Mucosa of descending colon (tissue), 3 donors: Measurements from ENCODE around the gene SYCE1. TPM values are rescaled to one million over a fixed set of nuclear protein-coding genes. Genes with fewer than 3 reads are reported as not detected.
"Not testable (repeated sequence)": the region's sequence is repeated elsewhere in the genome, so short reads cannot be mapped to it uniquely, and the experiment has no call there.

Experiments
- ATAC-seq: fragments of 200-7000 bp; cut with Tn5 transposase; one replicate; pipeline ENCODE4 v1.9.1; 2020; ENCODE audit warnings: mild to moderate bottlenecking, moderate library complexity
- DNase-seq, 3 donors: peaks; one replicate each; pipeline ENCODE4 v3.0.0-alpha.2; 2020
- H3K36me3 ChIP-seq: fragments of 200-600 bp; one replicate; pipeline ENCODE4 v1.8.0; 2021; ENCODE audit warnings: low read depth, mild to moderate bottlenecking
- H3K4me1 ChIP-seq: fragments of 200-600 bp; one replicate; pipeline ENCODE4 v1.8.0; 2021; ENCODE audit warnings: low read depth, mild to moderate bottlenecking
- H3K4me3 ChIP-seq: fragments of 200-600 bp; one replicate; pipeline ENCODE4 v1.8.0; 2021; ENCODE audit warnings: mild to moderate bottlenecking
- H3K9me3 ChIP-seq: fragments of 200-600 bp; one replicate; pipeline ENCODE4 v1.8.0; 2021; ENCODE audit warnings: mild to moderate bottlenecking
- CTCF ChIP-seq: fragments of 200-600 bp; IDR thresholded peaks from one replicate; pipeline ENCODE4 v1.8.0; 2022; ENCODE audit warnings: antibody characterized with exemption, mild to moderate bottlenecking
- intact Hi-C, 2 donors: fragments of 100-400 bp; cut with DNase I in 1 of 2; cut with micrococcal nuclease in 1 of 2; formaldehyde crosslinking; loops; one replicate each; pipeline versions ENCODE4 v1.11.0 to v1.11.1; 2022; cut with DNase I, micrococcal nuclease
- total RNA-seq, 3 donors: library from RNA; stranded (reverse); fragmentation: NEBNext Ultra II Directional in 2 of 3; extraction: Animal tissue kit (Norgen Biotek cat#: 25700) in 2 of 3; gene quantifications; one replicate each; pipeline versions ENCODE4 v1.2.1 to v1.2.4, GENCODE V29; 2021 to 2023
- donor health status: DM: no; HTN: no; CAD: no; lungs with moderate emphysema.
- donor health status: DM: no; HTN: no; CAD: no.
- donor health status: DM: no; HTN: yes; CAD: no.

The SYCE1 gene
- total RNA-seq, 3 donors from 2014 or later = 0.20 to 0.51 TPM; not detected in 1

GRCh38 chr10:133600657-133601056, 35.3 kb upstream of the SYCE1 start:
- Histone ChIP-seq H3K4me3 (no peak overlapping the region), H3K4me1 (no peaks in the 10 kb centered on the region), H3K36me3 (no peaks in the 10 kb centered on the region), H3K9me3 (no peaks in the 10 kb centered on the region)
- ATAC-seq (no peak), DNase-seq (no peak)
- no peak for TF ChIP-seq CTCF
- intact Hi-C loops = no loop called here

- H3K4me3 ChIP-seq, H3K4me1 ChIP-seq, DNase-seq, H3K9me3 ChIP-seq, intact Hi-C loops, ATAC-seq, H3K36me3 ChIP-seq: not testable (repeated sequence)
Observed at GRCh38 chr10:133599869-133600268, 34.5 kb upstream of the SYCE1 start.

- Histone ChIP-seq H3K9me3 (no peaks in the 10 kb centered on the region), H3K36me3 (no peaks in the 10 kb centered on the region), H3K4me3 (no peak overlapping the region), H3K4me1 (no peaks in the 10 kb centered on the region)
- ATAC-seq (no peak), DNase-seq (no peak)
- intact Hi-C loops = no loop called here
- TF ChIP-seq CTCF = no peak
Observed at GRCh38 chr10:133592716-133593115, 27.3 kb upstream of the SYCE1 start.

GRCh38 chr10:133590970-133591359, 25.6 kb upstream of the SYCE1 start:
- ATAC-seq = no peak
- Histone ChIP-seq H3K36me3 (no peaks in the 10 kb centered on the region), H3K4me1 (no peaks in the 10 kb centered on the region), H3K4me3 (no peak overlapping the region), H3K9me3 (no peaks in the 10 kb centered on the region)
- intact Hi-C loops = no loop called here
- no peak for TF ChIP-seq CTCF
- DNase-seq = no peak

- ATAC-seq = no peak
- intact Hi-C loops = no loop called here
- no peaks in the 10 kb centered on the region for H3K36me3 ChIP-seq
- no peak overlapping the region for H3K4me3 ChIP-seq
- no peaks in the 10 kb centered on the region for H3K4me1 ChIP-seq
- no peak for TF ChIP-seq CTCF
- DNase-seq = no peak
- no peaks in the 10 kb centered on the region for H3K9me3 ChIP-seq
Observed at GRCh38 chr10:133590226-133590969, 25.0 kb upstream of the SYCE1 start.

GRCh38 chr10:133577037-133577436, 11.7 kb upstream of the SYCE1 start:
- not testable (repeated sequence) for H3K4me3 ChIP-seq, H3K36me3 ChIP-seq, DNase-seq, H3K4me1 ChIP-seq, H3K9me3 ChIP-seq
- intact Hi-C loops = loop anchor here in 1 of 2 donors (10.0 kb wide), 1 partner anchor 152 kb away; the partner anchor contains the start of gene SPRN
- ATAC-seq = peak; percentile 21

- not testable (repeated sequence) for DNase-seq, H3K4me1 ChIP-seq, ATAC-seq, H3K4me3 ChIP-seq, H3K9me3 ChIP-seq, H3K36me3 ChIP-seq
- intact Hi-C loops = loop anchor here in 1 of 2 donors (10.0 kb wide), 1 partner anchor 149 kb away; the partner anchor contains the start of gene SPRN
Observed at GRCh38 chr10:133573460-133573859, 8.1 kb upstream of the SYCE1 start.

- intact Hi-C loops = loop anchor here in 1 of 2 donors (10.0 kb wide), 1 partner anchor 147 kb away; the partner anchor contains the start of gene SPRN
- not testable (repeated sequence) for DNase-seq, H3K36me3 ChIP-seq, H3K4me1 ChIP-seq, H3K9me3 ChIP-seq, H3K4me3 ChIP-seq, ATAC-seq
Observed at GRCh38 chr10:133572055-133572454, 6.7 kb upstream of the SYCE1 start.

- not testable (repeated sequence) for H3K9me3 ChIP-seq, H3K36me3 ChIP-seq, H3K4me1 ChIP-seq, H3K4me3 ChIP-seq, ATAC-seq, DNase-seq
- intact Hi-C loops = loop anchor here in 1 of 2 donors (10.0 kb wide), 1 partner anchor 145 kb away; the partner anchor contains the start of gene SPRN
Observed at GRCh38 chr10:133569801-133570200, 4.4 kb upstream of the SYCE1 start.

- peak; percentile 18 for ATAC-seq
- H3K4me3 ChIP-seq, H3K4me1 ChIP-seq, intact Hi-C loops, H3K36me3 ChIP-seq, H3K9me3 ChIP-seq, DNase-seq: not testable (repeated sequence)
Observed at GRCh38 chr10:133568831-133569527, 3.6 kb upstream of the SYCE1 start.
